OCI-LY1 (cell line): ENCODE data around the gene CRHBP.
"Not testable (repeated sequence)": the region's sequence is repeated elsewhere in the genome, so short reads cannot be mapped to it uniquely, and the experiment has no call there.

Experiments
- EZH2 ChIP-seq: fragments of 200-600 bp; sonication (generic), shearing (Covaris generic); IDR thresholded peaks from 2 replicates; pipeline ENCODE4 v1.8.0; 2017; ENCODE audit warnings: borderline replicate concordance, mixed run types, mild to moderate bottlenecking, antibody characterized with exemption, low read length, moderate library complexity, mixed read lengths
- TF ChIP-seq, protein P1 (sequence below): fragments of 200-600 bp; sonication (generic), shearing (Covaris generic); IDR thresholded peaks from 2 replicates; pipeline ENCODE4 v1.5.1; 2017; ENCODE audit warnings: mild to moderate bottlenecking, antibody characterized with exemption, low read length, moderate library complexity, mixed read lengths

DNA sequence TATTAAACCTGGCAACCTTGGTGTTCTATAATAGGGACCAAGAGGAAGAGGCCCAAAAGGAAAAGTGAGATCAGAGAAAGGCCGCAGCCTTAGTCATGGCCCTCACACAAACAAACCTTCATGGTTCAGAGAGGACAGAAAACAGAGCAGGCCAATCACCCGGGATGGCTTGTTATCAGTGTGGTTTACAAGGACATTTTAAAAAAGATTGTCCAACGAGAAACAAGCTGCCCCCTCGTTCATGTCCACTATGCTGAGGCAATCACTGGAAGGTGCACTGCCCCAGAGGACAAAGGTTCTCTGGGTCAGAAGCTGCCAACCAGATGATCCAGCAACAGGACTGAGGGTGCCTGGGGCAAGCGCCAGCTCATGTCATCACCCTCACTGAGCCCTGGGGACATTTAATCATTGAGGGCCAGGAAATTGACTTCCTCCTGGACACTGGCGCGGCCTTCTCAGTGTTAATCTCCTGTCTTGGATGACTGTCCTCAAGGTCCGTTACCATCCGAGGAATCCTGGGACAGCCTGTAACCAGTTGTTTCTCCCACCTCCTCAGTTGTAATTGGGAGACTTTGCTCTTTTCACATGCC lies 42.4 kb upstream of the CRHBP start:
- TF ChIP-seq, protein P1, sequence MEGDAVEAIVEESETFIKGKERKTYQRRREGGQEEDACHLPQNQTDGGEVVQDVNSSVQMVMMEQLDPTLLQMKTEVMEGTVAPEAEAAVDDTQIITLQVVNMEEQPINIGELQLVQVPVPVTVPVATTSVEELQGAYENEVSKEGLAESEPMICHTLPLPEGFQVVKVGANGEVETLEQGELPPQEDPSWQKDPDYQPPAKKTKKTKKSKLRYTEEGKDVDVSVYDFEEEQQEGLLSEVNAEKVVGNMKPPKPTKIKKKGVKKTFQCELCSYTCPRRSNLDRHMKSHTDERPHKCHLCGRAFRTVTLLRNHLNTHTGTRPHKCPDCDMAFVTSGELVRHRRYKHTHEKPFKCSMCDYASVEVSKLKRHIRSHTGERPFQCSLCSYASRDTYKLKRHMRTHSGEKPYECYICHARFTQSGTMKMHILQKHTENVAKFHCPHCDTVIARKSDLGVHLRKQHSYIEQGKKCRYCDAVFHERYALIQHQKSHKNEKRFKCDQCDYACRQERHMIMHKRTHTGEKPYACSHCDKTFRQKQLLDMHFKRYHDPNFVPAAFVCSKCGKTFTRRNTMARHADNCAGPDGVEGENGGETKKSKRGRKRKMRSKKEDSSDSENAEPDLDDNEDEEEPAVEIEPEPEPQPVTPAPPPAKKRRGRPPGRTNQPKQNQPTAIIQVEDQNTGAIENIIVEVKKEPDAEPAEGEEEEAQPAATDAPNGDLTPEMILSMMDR = not testable (repeated sequence)
- TF ChIP-seq EZH2 = not testable (repeated sequence)
